Dermis blood vessel endothelial cell (primary cell): ENCODE results near the gene PRMT2. TPM values are rescaled to one million over a fixed set of nuclear protein-coding genes. Genes with fewer than 3 reads are reported as not detected.
A peak's percentile ranks its signal among the peaks of the same experiment; 100 is the strongest.
"Not testable (repeated sequence)": the region's sequence is repeated elsewhere in the genome, so short reads cannot be mapped to it uniquely, and the experiment has no call there.

ENCODE experiments used
- DNase-seq: peaks from one replicate; pipeline ENCODE4 v3.0.0; 2010
- total RNA-seq: library from RNA; depleted of rRNA; stranded (reverse); fragments of >200 nt; gene quantifications from 2 replicates; pipeline ENCODE4 v1.2.3, GENCODE V29; 2014

PRMT2 gene
- total RNA-seq, 1 donor from 2014 or later: 158 TPM

DNA sequence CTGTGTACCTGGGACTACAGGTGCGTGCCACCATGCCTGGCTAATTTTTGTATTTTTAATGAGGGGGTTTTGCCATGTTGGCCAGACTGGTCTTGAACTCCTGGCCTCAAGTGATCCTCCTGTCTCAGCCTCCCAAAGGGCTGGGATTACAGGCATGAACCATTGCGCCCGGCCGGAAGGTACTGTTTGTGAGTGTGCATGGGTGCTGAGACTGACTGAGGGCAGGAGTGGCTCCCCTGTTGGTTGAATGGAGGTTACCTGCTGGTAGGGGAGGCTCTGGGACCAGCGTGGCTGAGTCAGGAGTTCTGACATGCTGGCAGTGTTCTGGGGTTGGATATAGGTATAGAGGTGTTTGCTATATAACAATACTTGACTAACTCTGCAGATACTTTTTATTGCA lies 10.4 kb downstream of the PRMT2 start:
- no peak for DNase-seq

DNA sequence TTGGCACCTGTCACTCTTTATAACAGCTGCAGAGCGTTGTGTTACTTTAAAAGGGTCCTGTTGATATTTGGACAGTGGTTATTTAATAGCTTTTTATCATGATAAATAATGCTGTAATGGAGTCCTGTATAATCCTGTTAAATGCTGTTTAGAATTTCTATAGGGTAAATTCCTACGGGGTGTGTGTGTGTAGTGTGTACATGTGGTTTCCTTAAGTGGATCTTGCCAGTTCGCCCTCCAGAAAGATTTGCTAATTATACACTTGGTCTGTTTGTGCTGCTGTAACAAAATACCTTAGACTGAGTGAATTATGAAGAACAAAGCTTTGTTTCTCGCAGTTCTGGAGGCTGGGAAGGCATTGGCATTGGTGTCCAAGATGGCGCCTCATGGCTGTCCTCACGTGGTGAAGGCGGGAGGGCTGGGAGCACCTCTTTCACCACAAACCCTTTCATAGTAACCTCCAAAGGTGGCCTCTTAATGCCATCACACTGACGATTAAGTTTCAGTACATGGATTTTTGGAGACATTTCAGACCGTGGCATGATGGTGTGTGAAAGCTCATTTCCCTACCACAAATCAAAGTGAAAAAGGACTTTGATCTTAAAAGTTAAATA lies 11.2 kb downstream of the PRMT2 start:
- DNase-seq: no peak

- no peak for DNase-seq
These were observed 13.1 kb downstream of the PRMT2 start for GRCh38 chr21:46648539-46648938.

DNA sequence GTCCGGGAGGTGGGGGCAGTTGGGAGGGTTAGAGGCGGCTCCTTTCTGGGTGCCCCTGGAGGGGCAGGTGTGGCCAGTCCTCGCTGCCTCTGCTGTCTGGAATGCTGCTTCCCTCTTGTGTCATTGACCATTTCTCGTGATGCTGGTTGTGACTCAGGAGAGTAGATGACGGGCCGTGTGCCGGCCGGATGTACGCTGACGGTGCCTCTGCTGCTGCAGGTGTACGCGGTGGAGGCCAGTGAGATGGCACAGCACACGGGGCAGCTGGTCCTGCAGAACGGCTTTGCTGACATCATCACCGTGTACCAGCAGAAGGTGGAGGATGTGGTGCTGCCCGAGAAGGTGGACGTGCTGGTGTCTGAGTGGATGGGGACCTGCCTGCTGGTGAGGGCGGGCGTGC lies 13.9 kb downstream of the PRMT2 start:
- no peak for DNase-seq

DNA sequence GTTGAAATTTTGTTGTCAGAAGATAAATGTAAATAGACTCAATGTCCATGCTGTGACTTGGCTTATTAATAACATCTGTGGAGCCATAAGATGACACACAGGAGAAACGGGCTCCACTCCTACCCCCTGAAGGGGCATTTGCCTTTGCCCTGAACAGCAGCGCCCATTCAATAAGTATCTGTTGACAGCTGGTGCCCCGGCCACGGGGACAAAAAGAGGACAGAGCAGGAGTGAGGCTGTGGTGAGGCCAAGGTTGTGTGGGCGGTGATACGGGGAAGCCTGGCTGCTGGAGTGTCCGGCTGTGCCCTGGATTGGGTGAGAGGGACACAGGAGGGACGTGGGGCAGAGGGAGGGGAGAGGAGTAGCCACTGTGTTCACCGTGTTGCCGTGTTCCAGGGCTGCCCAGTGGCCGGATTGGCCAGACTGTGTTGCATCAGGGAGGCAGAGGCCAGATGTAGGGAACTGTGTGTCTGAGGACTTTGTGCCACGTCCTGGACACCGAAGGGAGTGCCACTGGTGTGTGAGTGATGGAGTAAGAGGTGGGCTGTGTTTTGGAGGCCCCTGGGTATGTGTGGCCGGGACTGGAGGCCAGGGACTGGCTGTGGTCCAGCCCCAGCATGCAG lies 15.1 kb downstream of the PRMT2 start:
- no peak for DNase-seq

- DNase-seq: no peak
These were observed 15.6 kb downstream of the PRMT2 start for GRCh38 chr21:46651121-46651520.

GRCh38 chr21:46655230-46655629 lies 19.8 kb downstream of the PRMT2 start:
- DNase-seq: no peak

GRCh38 chr21:46656820-46657219 lies 21.3 kb downstream of the PRMT2 start:
- no peak for DNase-seq

GRCh38 chr21:46660505-46660904 lies 25.0 kb downstream of the PRMT2 start:
- no peak for DNase-seq

DNA sequence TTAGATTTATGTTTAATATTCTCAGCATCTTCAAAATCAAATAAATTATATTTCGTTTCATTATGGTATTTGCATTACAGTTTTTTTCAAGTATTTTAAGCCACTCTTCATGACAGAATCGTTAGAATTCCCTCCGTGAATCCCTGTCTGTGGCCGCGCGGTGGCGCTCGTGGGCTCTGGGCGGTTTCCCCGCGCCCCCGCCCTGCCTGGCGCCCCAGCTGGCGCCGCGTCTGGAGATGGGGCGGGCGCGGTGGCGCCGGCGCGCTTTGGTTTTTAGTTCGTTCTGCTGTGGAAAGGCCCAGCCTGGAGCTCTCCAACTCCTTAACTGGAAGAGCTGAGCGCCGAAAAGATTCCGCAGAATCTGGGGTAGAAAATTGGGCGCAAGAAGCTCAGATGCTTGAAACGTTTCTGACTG lies 25.7 kb downstream of the PRMT2 start:
- peak; percentile 68 for DNase-seq

- DNase-seq: no peak
These were observed 26.3 kb downstream of the PRMT2 start for GRCh38 chr21:46661642-46662366.

DNA sequence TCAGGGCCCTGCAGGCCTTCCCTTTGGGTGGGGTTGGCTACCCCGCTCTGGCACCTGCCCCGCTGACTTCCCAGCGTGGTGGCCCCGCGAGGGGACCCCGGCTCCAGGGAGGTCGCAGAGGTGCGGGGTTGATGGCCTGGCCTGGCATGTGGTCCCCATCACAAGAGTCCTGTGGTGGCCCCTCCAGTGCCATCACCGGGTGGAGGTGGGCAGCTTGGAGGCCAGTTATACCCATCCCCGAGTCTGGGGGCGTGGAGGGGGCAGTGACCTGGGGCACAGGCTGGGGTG lies 26.8 kb downstream of the PRMT2 start:
- DNase-seq: no peak

GRCh38 chr21:46662765-46663500 lies 27.5 kb downstream of the PRMT2 start:
- no peak for DNase-seq

DNA sequence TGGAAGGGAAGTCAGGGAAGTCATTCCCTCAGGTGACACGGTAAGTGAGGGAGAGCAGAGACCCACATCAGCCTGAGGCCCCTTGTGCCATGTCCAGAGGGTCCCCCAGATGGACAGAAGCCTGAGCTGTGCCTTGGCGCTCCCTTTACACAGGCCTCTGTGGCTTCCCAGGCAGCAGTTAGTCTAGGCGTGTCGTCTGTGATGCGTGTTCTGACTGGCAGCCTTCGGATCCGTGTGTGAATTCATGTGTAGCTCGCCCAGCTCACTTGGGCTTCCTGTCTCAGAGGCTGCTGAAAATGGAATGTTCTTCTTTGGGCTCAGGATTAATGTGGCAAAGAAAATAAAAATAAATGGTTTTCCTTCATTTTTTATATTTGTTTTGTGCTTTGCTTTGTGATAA lies 28.3 kb downstream of the PRMT2 start:
- DNase-seq: no peak

- DNase-seq: no peak
These were observed 29.0 kb downstream of the PRMT2 start for GRCh38 chr21:46664316-46664995.

GRCh38 chr21:46665566-46665965 lies 30.1 kb downstream of the PRMT2 start:
- DNase-seq: no peak

DNA sequence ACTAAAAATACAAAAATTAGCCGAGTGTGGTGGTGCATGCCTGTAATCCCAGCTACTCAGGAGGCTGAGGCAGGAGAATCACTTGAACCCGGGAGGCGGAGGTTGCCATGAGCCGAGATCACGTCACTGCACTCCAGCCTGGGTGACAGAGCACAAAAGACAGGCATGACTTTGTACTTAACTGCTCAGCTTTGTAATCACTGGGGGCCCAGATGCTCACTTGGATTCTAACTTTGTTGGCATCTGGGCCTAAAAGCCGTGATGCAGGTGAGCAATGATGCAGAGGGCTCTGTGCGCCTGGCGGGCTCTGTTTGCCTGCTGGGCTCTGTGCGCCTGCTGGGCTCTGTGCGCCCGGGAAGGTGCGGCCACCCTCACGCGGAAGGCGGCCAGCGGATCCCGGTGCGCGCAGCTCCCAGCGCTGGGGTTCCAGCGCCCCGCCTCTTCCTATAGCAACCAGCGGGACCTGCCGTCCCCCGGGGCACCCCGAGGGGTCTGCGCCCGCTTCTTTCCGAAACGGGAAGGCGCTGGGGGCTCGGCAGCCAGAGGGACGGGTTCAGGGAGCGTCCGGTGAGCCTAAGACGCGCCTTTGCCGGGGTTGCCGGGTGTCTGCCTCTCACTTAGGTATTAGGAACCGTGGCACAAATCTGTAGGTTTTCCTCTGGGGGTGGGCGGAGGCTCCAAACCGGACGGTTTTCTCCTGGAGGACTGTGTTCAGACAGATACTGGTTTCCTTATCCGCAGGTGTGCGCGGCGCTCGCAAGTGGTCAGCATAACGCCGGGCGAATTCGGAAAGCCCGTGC lies 31.7 kb downstream of the PRMT2 start:
- peak; percentile 11 for DNase-seq

GRCh38 chr21:46667741-46668380 lies 32.4 kb downstream of the PRMT2 start:
- DNase-seq: peak; percentile 32

GRCh38 chr21:46668381-46668780 lies 32.9 kb downstream of the PRMT2 start:
- no peak for DNase-seq

- not testable (repeated sequence) for DNase-seq
These were observed 33.4 kb downstream of the PRMT2 start for GRCh38 chr21:46668904-46669303.

GRCh38 chr21:46674430-46675007 lies 39.0 kb downstream of the PRMT2 start:
- no peak for DNase-seq
